ENCODE data around the gene DLG2. TPM values are rescaled to one million over a fixed set of nuclear protein-coding genes. Genes with fewer than 3 reads are reported as not detected.
"Not testable (repeated sequence)": the region's sequence is repeated elsewhere in the genome, so short reads cannot be mapped to it uniquely, and the experiment has no call there.

The DLG2 gene
- 1 to 10 TPM; 2.6 to 6.7 TPM for polyA plus RNA-seq

DNA sequence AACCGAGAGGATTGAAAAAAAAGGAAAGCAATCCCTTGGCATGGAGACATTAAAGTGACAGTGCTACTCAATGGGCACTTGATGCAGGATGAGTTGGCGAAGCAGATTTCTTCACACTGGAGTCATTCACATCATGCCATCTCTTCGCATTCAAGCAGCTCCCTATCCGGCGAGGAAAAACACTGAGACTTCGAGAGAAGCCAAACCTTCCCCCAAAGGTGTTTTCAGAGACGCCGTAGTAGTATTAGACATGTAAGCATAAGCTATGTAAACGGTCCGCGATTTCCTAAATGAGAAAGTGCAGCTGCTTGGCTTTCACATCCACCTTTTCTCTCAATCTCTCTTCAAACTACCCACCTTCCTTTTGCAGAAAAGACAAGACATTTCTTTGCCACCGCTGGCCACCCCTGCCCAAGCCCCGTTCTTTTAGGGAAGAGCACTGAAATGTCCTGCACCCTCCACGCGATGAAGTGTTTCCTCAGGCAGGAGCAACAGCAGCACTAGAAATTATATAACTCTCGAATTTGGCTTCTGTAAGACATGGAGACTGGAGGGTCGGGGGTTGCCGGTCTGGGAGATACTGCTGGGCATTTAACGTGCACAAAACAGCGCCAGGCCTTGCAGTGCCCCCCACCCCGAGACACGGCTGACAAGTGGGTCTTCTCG lies at the start of gene DLG2:
Gene DLG2 (minus strand): TSS at position 13 of the 666 bp plus-strand sequence.
- no peaks in the 10 kb centered on the region for H3K27me3 ChIP-seq (ENCODE audit: control insufficient read depth in 1 of 2, insufficient read depth in 2 of 2, low read length in 2 of 2)
- H3K36me3 ChIP-seq (ENCODE audit: control insufficient read depth in 2 of 2, insufficient read depth in 2 of 2, low read length in 1 of 2) = peaks cover 0 to 3% of the 10 kb centered on the region in 2 donors
- WGBS, 2 donors = 1% methylated on average over 23 of the region's 23 CpGs

DNA sequence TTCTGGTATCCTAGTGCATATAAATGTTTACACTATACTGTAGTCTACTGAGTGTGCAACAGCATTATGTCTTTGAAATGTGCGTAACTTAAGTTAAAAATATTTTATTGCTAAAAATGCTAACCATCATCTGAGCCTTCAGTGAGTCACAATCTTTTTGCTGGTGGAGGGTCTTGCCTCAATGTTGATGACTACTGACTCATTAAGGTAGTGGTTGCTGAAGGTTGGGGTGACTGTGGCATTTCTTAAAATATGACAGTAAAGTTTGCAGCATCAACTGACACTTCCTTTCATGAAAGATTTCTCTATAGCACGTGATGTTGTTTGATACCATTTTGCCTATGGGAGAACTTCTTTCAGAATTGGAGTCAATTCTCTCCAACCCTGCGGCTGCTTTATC lies 46.2 kb upstream of the DLG2 start:
- Histone ChIP-seq H3K27me3 (ENCODE audit: control insufficient read depth in 1 of 2, insufficient read depth in 2 of 2, low read length in 2 of 2) (no peaks in the 10 kb centered on the region), H3K27ac (ENCODE audit: low read depth in 2 of 2, low read length in 1 of 2) (no peak overlapping the region), H3K9me3 (ENCODE audit: control insufficient read depth in 2 of 2, insufficient read depth in 1 of 2, low read depth in 1 of 2, low read length in 1 of 2) (no peaks in the 10 kb centered on the region), H3K4me1 (ENCODE audit: control insufficient read depth in 2 of 2, insufficient read depth in 2 of 2, low read length in 1 of 2) (no peaks in the 10 kb centered on the region), H3K36me3 (ENCODE audit: control insufficient read depth in 2 of 2, insufficient read depth in 2 of 2, low read length in 1 of 2) (no peaks in the 10 kb centered on the region), H3K4me3 (ENCODE audit: low read depth in 1 of 2, low read length in 2 of 2) (no peak overlapping the region)
- 91 to 94% methylated on average over 3 of the region's 3 CpGs for WGBS, 2 donors

More for the DNA sequence above, at the start of gene DLG2:
- Histone ChIP-seq H3K9me3 (ENCODE audit: control insufficient read depth in 2 of 2, insufficient read depth in 1 of 2, low read depth in 1 of 2, low read length in 1 of 2) (no peaks in the 10 kb centered on the region), H3K4me1 (ENCODE audit: control insufficient read depth in 2 of 2, insufficient read depth in 2 of 2, low read length in 1 of 2) (no peaks in the 10 kb centered on the region), H3K27ac (ENCODE audit: low read depth in 2 of 2, low read length in 1 of 2) (peak within 1 kb of the TSS; percentile 95 to 98), H3K4me3 (ENCODE audit: low read depth in 1 of 2, low read length in 2 of 2) (peak within 1 kb of the TSS; percentile 83 to 87)

GRCh38 chr11:85672105-85672902 lies 45.2 kb upstream of the DLG2 start:
- no peaks in the 10 kb centered on the region for H3K36me3 ChIP-seq (ENCODE audit: control insufficient read depth in 2 of 2, insufficient read depth in 2 of 2, low read length in 1 of 2)
- no peaks in the 10 kb centered on the region for H3K4me1 ChIP-seq (ENCODE audit: control insufficient read depth in 2 of 2, insufficient read depth in 2 of 2, low read length in 1 of 2)
- H3K4me3 ChIP-seq (ENCODE audit: low read depth in 1 of 2, low read length in 2 of 2) = no peak overlapping the region
- H3K27me3 ChIP-seq (ENCODE audit: control insufficient read depth in 1 of 2, insufficient read depth in 2 of 2, low read length in 2 of 2) = no peaks in the 10 kb centered on the region
- 83 to 87% methylated on average over 8 of the region's 8 CpGs for WGBS, 2 donors
- H3K27ac ChIP-seq (ENCODE audit: low read depth in 2 of 2, low read length in 1 of 2) = no peak overlapping the region
- no peaks in the 10 kb centered on the region for H3K9me3 ChIP-seq (ENCODE audit: control insufficient read depth in 2 of 2, insufficient read depth in 1 of 2, low read depth in 1 of 2, low read length in 1 of 2)

DNA sequence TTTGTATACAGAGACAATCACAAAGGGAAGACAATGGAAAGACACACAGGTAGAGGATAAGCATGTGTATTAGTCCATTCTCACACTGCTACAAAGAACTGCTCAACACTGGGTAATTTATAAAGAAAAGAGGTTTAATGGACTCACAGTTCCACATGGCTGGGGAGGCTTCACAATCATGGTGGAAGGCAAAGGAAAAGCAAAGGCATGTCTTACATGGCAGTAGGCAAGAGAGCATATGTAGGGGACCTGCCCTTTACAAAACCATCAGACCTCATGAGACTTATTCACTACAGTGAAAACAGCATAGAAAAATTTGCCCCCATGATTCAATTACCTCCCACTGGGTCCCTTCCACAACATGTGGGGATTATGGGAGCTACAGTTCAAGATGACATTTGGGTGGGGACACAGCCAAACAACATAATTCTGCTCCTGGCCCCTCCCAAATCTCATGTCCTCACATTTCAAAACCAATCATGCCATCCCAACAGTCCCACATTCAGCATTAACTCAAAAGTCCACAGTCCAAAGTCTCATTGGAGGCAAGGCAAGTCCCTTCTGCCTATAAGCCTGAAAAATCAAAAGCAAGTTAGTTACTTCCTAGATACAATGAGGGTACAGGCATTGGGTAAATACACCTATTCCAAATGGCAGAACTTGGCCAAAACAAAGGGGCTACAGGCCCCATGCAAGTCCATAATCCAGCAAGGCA lies 44.0 kb upstream of the DLG2 start:
- H3K27ac ChIP-seq (ENCODE audit: low read depth in 2 of 2, low read length in 1 of 2); H3K4me3 ChIP-seq (ENCODE audit: low read depth in 1 of 2, low read length in 2 of 2); H3K36me3 ChIP-seq (ENCODE audit: control insufficient read depth in 2 of 2, insufficient read depth in 2 of 2, low read length in 1 of 2); H3K4me1 ChIP-seq (ENCODE audit: control insufficient read depth in 2 of 2, insufficient read depth in 2 of 2, low read length in 1 of 2); H3K27me3 ChIP-seq (ENCODE audit: control insufficient read depth in 1 of 2, insufficient read depth in 2 of 2, low read length in 2 of 2); H3K9me3 ChIP-seq (ENCODE audit: control insufficient read depth in 2 of 2, insufficient read depth in 1 of 2, low read depth in 1 of 2, low read length in 1 of 2): not testable (repeated sequence)

DNA sequence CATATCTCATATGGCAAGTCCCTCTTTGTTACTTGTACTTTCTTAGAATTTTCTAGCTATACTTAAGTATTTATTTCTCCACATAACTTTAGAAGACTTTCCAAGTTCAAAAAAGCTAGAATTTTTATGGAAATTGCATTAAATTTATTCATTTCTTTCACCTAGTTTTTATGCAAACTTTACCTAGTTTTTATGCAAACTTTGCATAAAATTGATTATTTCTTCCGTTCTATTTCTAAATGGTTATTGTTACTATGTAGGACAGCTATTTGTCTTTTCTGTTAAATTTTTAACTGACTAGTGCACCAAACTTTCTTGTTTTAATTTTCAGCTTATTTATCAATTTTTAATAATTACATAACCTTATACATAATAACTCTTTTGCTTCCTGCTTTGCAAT lies 41.0 kb upstream of the DLG2 start:
- H3K4me3 ChIP-seq (ENCODE audit: low read depth in 1 of 2, low read length in 2 of 2) = no peak overlapping the region
- no peaks in the 10 kb centered on the region for H3K4me1 ChIP-seq (ENCODE audit: control insufficient read depth in 2 of 2, insufficient read depth in 2 of 2, low read length in 1 of 2)
- peaks cover 0 to 3% of the 10 kb centered on the region in 2 donors for H3K9me3 ChIP-seq (ENCODE audit: control insufficient read depth in 2 of 2, insufficient read depth in 1 of 2, low read depth in 1 of 2, low read length in 1 of 2)
- 89 to 91% methylated on average over 1 of the region's 1 CpG for WGBS, 2 donors
- no peaks in the 10 kb centered on the region for H3K36me3 ChIP-seq (ENCODE audit: control insufficient read depth in 2 of 2, insufficient read depth in 2 of 2, low read length in 1 of 2)
- H3K27me3 ChIP-seq (ENCODE audit: control insufficient read depth in 1 of 2, insufficient read depth in 2 of 2, low read length in 2 of 2) = no peaks in the 10 kb centered on the region
- no peak overlapping the region for H3K27ac ChIP-seq (ENCODE audit: low read depth in 2 of 2, low read length in 1 of 2)

DNA sequence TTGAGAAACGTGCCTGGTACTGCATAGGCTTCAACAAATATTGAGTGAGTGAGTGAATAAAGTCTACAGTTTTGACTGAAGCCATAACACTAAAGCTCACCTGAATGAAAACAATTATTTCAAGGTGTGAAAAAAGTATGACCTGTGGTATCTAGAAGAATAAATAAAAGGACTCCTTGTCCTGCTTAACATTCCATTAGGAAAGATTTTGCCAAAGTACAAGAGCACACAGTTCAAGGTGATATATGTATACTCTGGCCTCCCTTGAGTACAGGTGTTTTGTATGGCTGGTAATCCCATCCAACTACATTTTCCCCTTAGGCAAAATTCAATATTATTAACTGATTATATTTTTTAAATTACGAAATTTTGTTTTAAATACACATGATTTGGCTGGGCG lies 39.5 kb upstream of the DLG2 start:
- no peak overlapping the region for H3K27ac ChIP-seq (ENCODE audit: low read depth in 2 of 2, low read length in 1 of 2)
- 80 to 82% methylated on average over 3 of the region's 3 CpGs for WGBS, 2 donors

DNA sequence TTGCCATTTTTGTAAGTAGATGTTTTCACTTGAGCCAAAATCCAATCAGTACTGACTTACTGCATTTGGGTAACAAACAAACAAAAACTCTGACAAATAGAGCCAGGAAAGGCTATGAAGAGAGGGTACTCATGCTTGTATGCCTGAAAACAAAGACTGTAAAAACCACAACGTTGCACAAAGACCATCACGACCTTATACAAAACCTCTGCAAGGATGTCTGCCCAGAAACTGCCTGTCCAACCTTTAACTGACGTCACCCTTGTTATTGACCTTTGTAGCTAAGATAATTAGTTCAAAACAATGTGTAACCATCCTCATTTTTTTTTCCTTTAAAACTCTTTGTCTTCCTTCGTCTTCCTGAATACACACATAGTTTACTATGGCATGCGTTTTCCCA lies 38.6 kb upstream of the DLG2 start:
- Histone ChIP-seq H3K36me3 (ENCODE audit: control insufficient read depth in 2 of 2, insufficient read depth in 2 of 2, low read length in 1 of 2) (no peaks in the 10 kb centered on the region), H3K27me3 (ENCODE audit: control insufficient read depth in 1 of 2, insufficient read depth in 2 of 2, low read length in 2 of 2) (no peaks in the 10 kb centered on the region), H3K9me3 (ENCODE audit: control insufficient read depth in 2 of 2, insufficient read depth in 1 of 2, low read depth in 1 of 2, low read length in 1 of 2) (peaks cover 0 to 3% of the 10 kb centered on the region in 2 donors), H3K27ac (ENCODE audit: low read depth in 2 of 2, low read length in 1 of 2) (no peak overlapping the region), H3K4me1 (ENCODE audit: control insufficient read depth in 2 of 2, insufficient read depth in 2 of 2, low read length in 1 of 2) (no peaks in the 10 kb centered on the region), H3K4me3 (ENCODE audit: low read depth in 1 of 2, low read length in 2 of 2) (no peak overlapping the region)
- 59 to 70% methylated on average over 5 of the region's 5 CpGs for WGBS, 2 donors

More for the DNA sequence above, 39.5 kb upstream of the DLG2 start:
- Histone ChIP-seq H3K4me3 (ENCODE audit: low read depth in 1 of 2, low read length in 2 of 2) (no peak overlapping the region), H3K36me3 (ENCODE audit: control insufficient read depth in 2 of 2, insufficient read depth in 2 of 2, low read length in 1 of 2) (no peaks in the 10 kb centered on the region), H3K27me3 (ENCODE audit: control insufficient read depth in 1 of 2, insufficient read depth in 2 of 2, low read length in 2 of 2) (no peaks in the 10 kb centered on the region), H3K9me3 (ENCODE audit: control insufficient read depth in 2 of 2, insufficient read depth in 1 of 2, low read depth in 1 of 2, low read length in 1 of 2) (peaks cover 0 to 3% of the 10 kb centered on the region in 2 donors), H3K4me1 (ENCODE audit: control insufficient read depth in 2 of 2, insufficient read depth in 2 of 2, low read length in 1 of 2) (no peaks in the 10 kb centered on the region)

DNA sequence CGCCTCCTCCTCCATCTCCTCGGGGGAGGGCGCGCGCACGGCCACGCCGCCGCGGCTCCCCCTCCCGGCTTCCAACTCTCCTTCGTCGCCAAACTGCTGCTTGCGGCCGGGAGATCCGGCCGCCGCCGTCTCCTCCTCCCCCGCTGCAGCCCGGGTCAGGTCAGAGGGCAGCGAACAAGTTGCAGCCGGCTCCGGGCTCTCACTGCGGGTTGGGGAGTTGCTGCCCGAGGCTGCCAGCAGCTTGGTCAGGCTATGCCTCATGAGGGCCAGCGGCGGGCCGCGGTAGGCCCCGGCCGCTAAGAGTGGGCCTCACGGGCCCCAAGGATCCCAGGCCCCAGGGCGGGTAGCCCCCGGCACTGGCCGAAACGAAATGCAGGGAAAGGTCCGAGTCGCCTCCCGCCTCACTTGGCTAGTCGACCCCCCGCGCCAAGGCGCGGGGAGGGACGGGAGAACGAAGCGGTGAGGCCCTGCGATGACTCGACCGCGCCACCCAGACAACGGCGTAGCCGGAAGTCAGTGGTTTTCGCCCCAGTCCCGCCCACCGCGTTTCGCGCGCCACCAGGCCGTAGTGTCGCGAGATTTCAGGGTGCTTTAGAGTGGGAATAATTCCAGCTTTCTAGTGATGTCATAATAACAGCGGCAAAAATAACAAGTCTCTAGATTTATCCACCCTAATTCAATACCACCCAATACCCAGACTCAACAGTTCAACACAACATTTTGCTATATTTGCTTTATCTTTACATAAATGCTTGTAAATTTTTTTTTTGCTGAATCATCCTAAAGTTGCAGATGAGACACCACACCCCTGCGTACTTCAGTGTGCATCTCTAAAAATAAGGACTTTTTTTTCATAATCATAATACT lies 37.7 kb upstream of the DLG2 start, which contains the start of gene CREBZF:
Gene CREBZF (minus strand): TSS at position 515 of the 867 bp plus-strand sequence. CDS start 254 bp downstream, at position 261.
- H3K36me3 ChIP-seq (ENCODE audit: control insufficient read depth in 2 of 2, insufficient read depth in 2 of 2, low read length in 1 of 2) = no peaks in the 10 kb centered on the region
- H3K27me3 ChIP-seq (ENCODE audit: control insufficient read depth in 1 of 2, insufficient read depth in 2 of 2, low read length in 2 of 2) = no peaks in the 10 kb centered on the region
- peak within 1 kb of the TSS; percentile 95 to 99 for H3K27ac ChIP-seq (ENCODE audit: low read depth in 2 of 2, low read length in 1 of 2)
- H3K4me3 ChIP-seq (ENCODE audit: low read depth in 1 of 2, low read length in 2 of 2) = peak within 1 kb of the TSS; percentile 93 to 99
- no peaks in the 10 kb centered on the region for H3K4me1 ChIP-seq (ENCODE audit: control insufficient read depth in 2 of 2, insufficient read depth in 2 of 2, low read length in 1 of 2)
- peaks cover 0 to 3% of the 10 kb centered on the region in 2 donors for H3K9me3 ChIP-seq (ENCODE audit: control insufficient read depth in 2 of 2, insufficient read depth in 1 of 2, low read depth in 1 of 2, low read length in 1 of 2)
- WGBS, 2 donors = 0% methylated on average over 62 to 67 of the region's 67 CpGs
